WTC11 (cell line): ENCODE measurements around the gene CACNA1E. TPM values are rescaled to one million over a fixed set of nuclear protein-coding genes. Genes with fewer than 3 reads are reported as not detected.

Experiments
- ATAC-seq: fragments of 200-7000 bp; cut with Tn5 transposase; 2 replicates; pipeline ENCODE4 v1.10.0; 2021; ENCODE audit warnings: mild to moderate bottlenecking, moderate library complexity
- CTCF ChIA-PET: fragments of 300-600 bp; sonication (Branson Sonifier 250); formaldehyde crosslinking; loops from one replicate; lab custom pipeline; 2021; ENCODE audit warnings: antibody characterized with exemption; lab: Charles Lee
- POLR2A ChIA-PET: fragments of 350-600 bp; sonication (Branson Sonifier 250); formaldehyde crosslinking; loops from one replicate; lab custom pipeline; 2021; ENCODE audit warnings: antibody characterized with exemption; lab: Charles Lee
- DNase-seq: peaks from one replicate; pipeline ENCODE4 v3.0.0; 2021; ENCODE audit warnings: low spot score
- H3K27ac Mint-ChIP-seq: 2 replicates; pipeline ENCODE4 v1.8.0; 2021; ENCODE audit warnings: mixed read lengths
- H3K27me3 Mint-ChIP-seq: 2 replicates; pipeline ENCODE4 v1.8.0; 2021; ENCODE audit warnings: low read depth, mild to moderate bottlenecking, moderate library complexity, mixed read lengths
- H3K36me3 Mint-ChIP-seq: 2 replicates; pipeline ENCODE4 v1.8.0; 2021; ENCODE audit warnings: mixed read lengths
- H3K4me1 Mint-ChIP-seq: 2 replicates; pipeline ENCODE4 v1.8.0; 2022; ENCODE audit warnings: mixed read lengths
- H3K4me3 Mint-ChIP-seq: 2 replicates; pipeline ENCODE4 v1.8.0; 2021; ENCODE audit warnings: mild to moderate bottlenecking, moderate library complexity, mixed read lengths
- H3K9me3 Mint-ChIP-seq: 2 replicates; pipeline ENCODE4 v1.8.0; 2021; ENCODE audit warnings: mixed read lengths
- ATF1 ChIP-seq: sonication (generic); formaldehyde crosslinking; IDR thresholded peaks from 2 replicates; pipeline ENCODE4 v1.8.1; 2023; ENCODE audit warnings: mild to moderate bottlenecking, moderate library complexity, missing genetic modification reagents
- CDX4 ChIP-seq: fragments of 250-450 bp; sonication (Bioruptor Pico); IDR thresholded peaks from 2 replicates; pipeline ENCODE4 v1.9.0; 2021; ENCODE audit warnings: moderate library complexity, mild to moderate bottlenecking, inconsistent platforms, borderline replicate concordance
- IRF1 ChIP-seq: sonication (generic); formaldehyde crosslinking; IDR thresholded peaks from 2 replicates; pipeline ENCODE4 v1.8.0; 2023; ENCODE audit warnings: missing genetic modification reagents
- MLX ChIP-seq: sonication (generic); formaldehyde crosslinking; IDR thresholded peaks from 2 replicates; pipeline ENCODE4 v1.8.1; 2023; ENCODE audit warnings: mild to moderate bottlenecking, missing genetic modification reagents, moderate library complexity
- MXD4 ChIP-seq: fragments of 250-450 bp; sonication (Bioruptor Pico); IDR thresholded peaks from 2 replicates; pipeline ENCODE4 v1.8.0; 2021; ENCODE audit warnings: mild to moderate bottlenecking, moderate library complexity, borderline replicate concordance
- SMAD4 ChIP-seq: sonication (generic); formaldehyde crosslinking; IDR thresholded peaks from 2 replicates; pipeline ENCODE4 v1.8.0; 2022; ENCODE audit warnings: mild to moderate bottlenecking, missing genetic modification reagents
- TEAD1 ChIP-seq: sonication (generic); formaldehyde crosslinking; IDR thresholded peaks from 2 replicates; pipeline ENCODE4 v1.8.0; 2022; ENCODE audit warnings: mild to moderate bottlenecking, missing genetic modification reagents
- USF1 ChIP-seq: sonication (generic); formaldehyde crosslinking; IDR thresholded peaks from 2 replicates; pipeline ENCODE4 v1.8.0; 2022; ENCODE audit warnings: mild to moderate bottlenecking, missing genetic modification reagents
- ZBTB21 ChIP-seq: sonication (generic); formaldehyde crosslinking; IDR thresholded peaks from 2 replicates; pipeline ENCODE4 v1.8.1; 2023; ENCODE audit warnings: mild to moderate bottlenecking, missing genetic modification reagents, borderline replicate concordance
- ZNF138 ChIP-seq: sonication (generic); formaldehyde crosslinking; conservative IDR thresholded peaks from 2 replicates; pipeline ENCODE4 v1.8.1; 2022; ENCODE audit warnings: mild to moderate bottlenecking, moderate library complexity, missing genetic modification reagents
- ZNF396 ChIP-seq: fragments of 250-450 bp; sonication (Bioruptor Pico); IDR thresholded peaks from 2 replicates; pipeline ENCODE4 v1.8.0; 2021; ENCODE audit warnings: mild to moderate bottlenecking, moderate library complexity, borderline replicate concordance
- ZNF532 ChIP-seq: fragments of 250-450 bp; sonication (Bioruptor Pico); IDR thresholded peaks from 2 replicates; pipeline ENCODE4 v1.9.0; 2021; ENCODE audit warnings: mild to moderate bottlenecking, borderline replicate concordance
- total RNA-seq: library from RNA; stranded (reverse); gene quantifications from 3 replicates; pipeline ENCODE4 v1.2.3, GENCODE V29; 2021

Gene CACNA1E
- total RNA-seq, 1 experiment from 2014 or later, result 0.63 TPM

- DNase-seq (no peak), ATAC-seq (no peak)
- Mint-ChIP-seq H3K4me3 (no peak overlapping the region), H3K27me3 (no peaks in the 10 kb centered on the region), H3K27ac (no peak overlapping the region), H3K36me3 (no peaks in the 10 kb centered on the region), H3K4me1 (peaks cover 4% of the 10 kb centered on the region; the same call in 1 of the 2 replicates), H3K9me3 (no peaks in the 10 kb centered on the region)
- no peak for TF ChIP-seq ZNF396 (CRISPR knock-in tag)
- TF ChIP-seq IRF1 (CRISPR knock-in tag), result no peak
- TF ChIP-seq ZNF532 (CRISPR knock-in tag), result no peak
- TF ChIP-seq ATF1 (CRISPR knock-in tag), result no peak
- TF ChIP-seq ZNF138 (CRISPR knock-in tag), result no peak
- TF ChIP-seq USF1 (CRISPR knock-in tag), result no peak
- no peak for TF ChIP-seq SMAD4
- no peak for TF ChIP-seq ZBTB21 (CRISPR knock-in tag)
- TF ChIP-seq MLX (CRISPR knock-in tag), result no peak
- no peak for TF ChIP-seq TEAD1 (CRISPR knock-in tag)
- POLR2A ChIA-PET, result interaction anchor here (0.5 to 1.2 kb wide), 2 partner anchors 9 to 411 kb away, joined by 3 read pairs; no protein-coding TSS in a partner anchor
- CTCF ChIA-PET, result interaction anchor here (1.1 to 3.3 kb wide), 5 partner anchors 9 to 503 kb away, joined by 3 to 26 read pairs (median 9); no protein-coding TSS in a partner anchor
Observed at GRCh38 chr1:181433931-181434330, 49.4 kb upstream of the CACNA1E start.

GRCh38 chr1:181438013-181438412 lies 45.3 kb upstream of the CACNA1E start:
- DNase-seq, result no peak
- H3K9me3 Mint-ChIP-seq, result no peaks in the 10 kb centered on the region
- no peaks in the 10 kb centered on the region for H3K36me3 Mint-ChIP-seq
- no peak for ATAC-seq
- no peak overlapping the region for H3K4me3 Mint-ChIP-seq
- H3K4me1 Mint-ChIP-seq, result peaks cover 4% of the 10 kb centered on the region; the same call in 1 of the 2 replicates
- ChIA-PET POLR2A (no interaction called here), CTCF (no interaction called here)
- no peaks in the 10 kb centered on the region for H3K27me3 Mint-ChIP-seq
- no peak overlapping the region for H3K27ac Mint-ChIP-seq
- TF ChIP-seq CDX4 (CRISPR knock-in tag), result no peak

GRCh38 chr1:181440510-181440909 lies 42.8 kb upstream of the CACNA1E start:
- Mint-ChIP-seq H3K27ac (no peak overlapping the region), H3K4me1 (no peaks in the 10 kb centered on the region), H3K36me3 (no peaks in the 10 kb centered on the region), H3K27me3 (no peaks in the 10 kb centered on the region), H3K4me3 (no peak overlapping the region)
- POLR2A ChIA-PET, result no interaction called here
- TF ChIP-seq MLX (CRISPR knock-in tag) (no peak), USF1 (CRISPR knock-in tag) (no peak), MXD4 (CRISPR knock-in tag) (no peak)
- TF ChIP-seq, all 79 proteins: peak for 0
- ATAC-seq (no peak), DNase-seq (no peak)
- no peaks in the 10 kb centered on the region for H3K9me3 Mint-ChIP-seq
- CTCF ChIA-PET, result no interaction called here
